ENCODE measurements around the gene SNPH. TPM values are rescaled to one million over a fixed set of nuclear protein-coding genes. Genes with fewer than 3 reads are reported as not detected.
"Not testable (repeated sequence)": the region's sequence is repeated elsewhere in the genome, so short reads cannot be mapped to it uniquely, and the experiment has no call there.

Gene SNPH
- total RNA-seq (ENCODE audit: low replicate concordance), result 0.43 and 0.90 TPM in 2 replicates

- Histone ChIP-seq H3F3A (ENCODE audit: low read depth) (peaks cover 22% of the 10 kb centered on the region), H3K9me3 (ENCODE audit: low read depth) (no peaks in the 10 kb centered on the region), H3K9ac (no peak within 1 kb of the TSS), H3K27ac (no peak within 1 kb of the TSS), H3K4me1 (peaks cover 8% of the 10 kb centered on the region), H3K4me2 (peak within 1 kb of the TSS; percentile 83), H2AFZ (replicated peaks) (peak within 1 kb of the TSS; percentile 90), H3K27me3 (peaks cover 29% of the 10 kb centered on the region), H3K36me3 (no peaks in the 10 kb centered on the region), H3K4me3 (peak within 1 kb of the TSS; percentile 81), H3K79me2 (ENCODE audit: low read depth) (no peaks in the 10 kb centered on the region), H4K20me1 (ENCODE audit: low read depth) (peaks cover 6% of the 10 kb centered on the region)
- Mint-ChIP-seq H3K27ac (no peak within 1 kb of the TSS), H3K9me3 (peaks cover 3% of the 10 kb centered on the region), H3K4me3 (peak within 1 kb of the TSS; percentile 87), H3K27me3 (ENCODE audit: insufficient read depth, low read depth) (peaks cover 15% of the 10 kb centered on the region), H3K36me3 (no peaks in the 10 kb centered on the region), H3K4me1 (peaks cover 11% of the 10 kb centered on the region)
- peak; percentile 40 for TF ChIP-seq EZH2 (IDR thresholded peaks at IDR 0.05)
- TF ChIP-seq EZH2phosphoT487 (IDR thresholded peaks at IDR 0.05), result peak; percentile 27
- TF ChIP-seq, protein P1, sequence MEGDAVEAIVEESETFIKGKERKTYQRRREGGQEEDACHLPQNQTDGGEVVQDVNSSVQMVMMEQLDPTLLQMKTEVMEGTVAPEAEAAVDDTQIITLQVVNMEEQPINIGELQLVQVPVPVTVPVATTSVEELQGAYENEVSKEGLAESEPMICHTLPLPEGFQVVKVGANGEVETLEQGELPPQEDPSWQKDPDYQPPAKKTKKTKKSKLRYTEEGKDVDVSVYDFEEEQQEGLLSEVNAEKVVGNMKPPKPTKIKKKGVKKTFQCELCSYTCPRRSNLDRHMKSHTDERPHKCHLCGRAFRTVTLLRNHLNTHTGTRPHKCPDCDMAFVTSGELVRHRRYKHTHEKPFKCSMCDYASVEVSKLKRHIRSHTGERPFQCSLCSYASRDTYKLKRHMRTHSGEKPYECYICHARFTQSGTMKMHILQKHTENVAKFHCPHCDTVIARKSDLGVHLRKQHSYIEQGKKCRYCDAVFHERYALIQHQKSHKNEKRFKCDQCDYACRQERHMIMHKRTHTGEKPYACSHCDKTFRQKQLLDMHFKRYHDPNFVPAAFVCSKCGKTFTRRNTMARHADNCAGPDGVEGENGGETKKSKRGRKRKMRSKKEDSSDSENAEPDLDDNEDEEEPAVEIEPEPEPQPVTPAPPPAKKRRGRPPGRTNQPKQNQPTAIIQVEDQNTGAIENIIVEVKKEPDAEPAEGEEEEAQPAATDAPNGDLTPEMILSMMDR (IDR thresholded peaks at IDR 0.05), result no peak
- DNase-seq (ENCODE audit: low spot score), result peak; percentile 79
Measured at GRCh38 chr20:1266167-1266973, at the start of gene SNPH. SNPH (plus strand) TSS chr20:1266294; CDS start chr20:1296240, 29,946 bp downstream.

DNA sequence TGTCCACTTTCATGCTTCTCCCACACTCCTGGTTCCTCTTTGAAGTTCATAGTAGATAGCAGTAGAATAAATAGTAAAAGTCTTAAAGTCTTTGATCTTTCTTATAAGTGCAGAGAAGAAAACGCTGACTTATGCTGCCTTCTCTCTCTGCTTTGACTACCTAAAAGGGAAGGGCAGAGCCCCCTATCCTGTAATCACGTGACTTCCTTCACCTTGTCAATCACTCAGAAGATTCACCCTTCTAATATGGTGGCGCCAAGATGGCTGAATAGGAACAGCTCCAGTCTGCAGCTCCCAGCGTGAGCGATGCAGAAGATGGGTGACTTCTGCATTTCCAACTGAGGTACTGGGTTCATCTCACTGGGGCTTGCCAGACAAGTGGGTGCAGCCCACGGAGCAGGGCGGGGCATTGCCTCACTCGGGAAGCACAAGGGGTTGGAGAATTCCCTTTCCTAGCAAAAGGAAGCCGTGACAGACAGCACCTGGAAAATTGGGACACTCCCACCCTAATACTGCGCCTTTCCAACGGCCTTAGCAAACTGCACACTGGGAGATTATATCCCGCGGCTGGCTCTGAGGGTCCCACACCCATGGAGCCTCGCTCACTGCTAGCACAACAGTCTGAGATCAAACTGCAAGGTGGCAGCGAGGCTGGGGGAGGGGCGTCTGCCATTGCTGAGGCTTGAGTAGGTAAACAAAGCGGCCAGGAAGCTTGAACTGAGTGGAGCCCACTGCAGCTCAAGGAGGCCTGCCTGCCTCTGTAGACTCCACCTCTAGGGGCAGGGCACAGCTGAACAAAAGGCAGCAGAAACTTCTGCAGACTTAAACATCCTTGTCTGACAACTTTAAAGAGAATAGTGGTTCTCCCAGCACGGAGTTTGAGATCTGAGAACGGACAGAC, 49.3 kb upstream of the SNPH start:
- not testable (repeated sequence) for H3K27ac Mint-ChIP-seq

DNA sequence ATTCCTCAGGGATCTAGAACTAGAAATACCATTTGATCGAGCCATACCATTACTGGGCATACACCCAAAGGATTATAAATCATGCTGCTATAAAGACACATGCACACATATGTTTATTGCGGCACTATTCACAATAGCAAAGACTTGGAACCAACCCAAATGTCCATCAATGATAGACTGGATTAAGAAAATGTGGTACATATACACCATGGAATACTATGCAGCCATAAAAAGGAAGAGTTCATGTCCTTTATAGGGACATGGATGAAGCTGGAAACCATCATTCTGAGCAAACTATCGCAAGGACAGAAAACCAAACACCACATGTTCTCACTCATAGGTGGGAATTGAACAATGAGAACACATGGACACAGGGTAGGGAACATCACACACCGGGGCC, 43.3 kb upstream of the SNPH start:
- Histone ChIP-seq H3F3A (ENCODE audit: low read depth) (peaks cover 17% of the 10 kb centered on the region), H3K27me3 (peaks cover 38% of the 10 kb centered on the region)
- H3K27ac ChIP-seq; H3K36me3 ChIP-seq; H3K9me3 ChIP-seq (ENCODE audit: low read depth); H4K20me1 ChIP-seq (ENCODE audit: low read depth); H3K9me3 Mint-ChIP-seq; H3K27ac Mint-ChIP-seq; H3K4me1 Mint-ChIP-seq; H3K36me3 Mint-ChIP-seq; H3K9ac ChIP-seq; H3K4me3 Mint-ChIP-seq; H2AFZ ChIP-seq (replicated peaks); H3K4me1 ChIP-seq; H3K79me2 ChIP-seq (ENCODE audit: low read depth); H3K4me3 ChIP-seq; H3K4me2 ChIP-seq; DNase-seq (ENCODE audit: low spot score): not testable (repeated sequence)
- peaks cover 16% of the 10 kb centered on the region for H3K27me3 Mint-ChIP-seq (ENCODE audit: insufficient read depth, low read depth)

More for the DNA sequence above, 49.3 kb upstream of the SNPH start:
- not testable (repeated sequence) for H3K4me3 Mint-ChIP-seq; H3K27ac ChIP-seq; H3K9me3 ChIP-seq (ENCODE audit: low read depth); H3K36me3 ChIP-seq; H3K36me3 Mint-ChIP-seq; H3K4me3 ChIP-seq; H3K9me3 Mint-ChIP-seq; H3F3A ChIP-seq (ENCODE audit: low read depth); H3K4me2 ChIP-seq; H3K4me1 ChIP-seq; DNase-seq (ENCODE audit: low spot score); H2AFZ ChIP-seq (replicated peaks); H3K9ac ChIP-seq; H4K20me1 ChIP-seq (ENCODE audit: low read depth); H3K79me2 ChIP-seq (ENCODE audit: low read depth)
- H3K4me1 Mint-ChIP-seq, result peaks cover 11% of the 10 kb centered on the region
- H3K27me3 Mint-ChIP-seq (ENCODE audit: insufficient read depth, low read depth), result peaks cover 10% of the 10 kb centered on the region
- H3K27me3 ChIP-seq, result peaks cover 27% of the 10 kb centered on the region

DNA sequence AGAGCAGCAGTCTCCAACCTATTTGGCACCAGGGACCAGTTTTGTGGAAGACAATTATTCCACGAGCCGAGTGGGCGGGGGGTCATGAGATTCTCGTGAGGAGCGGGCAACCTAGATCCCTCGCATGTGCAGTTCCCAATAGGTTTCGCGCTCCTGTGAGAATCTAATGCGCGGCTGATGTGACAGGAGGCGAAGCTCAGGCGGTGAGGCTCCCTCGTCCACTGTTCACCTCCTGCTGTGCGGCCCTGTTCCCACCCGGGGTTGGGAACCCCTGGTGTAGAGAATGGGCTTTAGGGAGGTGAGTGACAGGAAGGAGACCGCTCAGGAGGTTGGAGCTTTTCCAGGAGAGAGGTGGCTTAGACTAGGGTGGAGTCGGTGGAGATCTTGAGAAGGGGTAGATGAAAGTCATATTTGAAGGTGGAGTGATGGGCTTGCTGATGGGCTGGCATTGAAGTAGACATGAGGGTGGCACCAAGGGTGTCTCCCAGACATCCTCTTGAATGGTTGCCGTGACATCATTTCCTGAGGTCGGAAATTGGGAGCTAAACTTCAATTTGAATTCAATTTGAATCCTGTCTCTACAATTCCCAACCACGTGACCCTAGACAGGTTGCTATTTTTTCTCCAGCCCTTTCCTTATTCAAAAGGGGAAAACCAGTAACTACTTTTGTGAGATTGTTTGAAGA, 41.7 kb upstream of the SNPH start:
- H3K9ac ChIP-seq, result no peak overlapping the region
- no peaks in the 10 kb centered on the region for H3K9me3 Mint-ChIP-seq
- no peak overlapping the region for H3K27ac ChIP-seq
- H3K4me1 Mint-ChIP-seq, result no peaks in the 10 kb centered on the region
- no peak overlapping the region for H3K4me3 ChIP-seq
- H3K36me3 ChIP-seq, result no peaks in the 10 kb centered on the region
- H3K79me2 ChIP-seq (ENCODE audit: low read depth), result no peaks in the 10 kb centered on the region
- DNase-seq (ENCODE audit: low spot score), result no peak
- H3K36me3 Mint-ChIP-seq, result no peaks in the 10 kb centered on the region
- H3F3A ChIP-seq (ENCODE audit: low read depth), result peaks cover 17% of the 10 kb centered on the region
- no peaks in the 10 kb centered on the region for H4K20me1 ChIP-seq (ENCODE audit: low read depth)
- H3K4me3 Mint-ChIP-seq, result peak overlapping the region; percentile 24
- no peak overlapping the region for H3K4me2 ChIP-seq
- H3K27me3 Mint-ChIP-seq (ENCODE audit: insufficient read depth, low read depth), result peaks cover 14% of the 10 kb centered on the region
- peaks cover 54% of the 10 kb centered on the region for H3K27me3 ChIP-seq
- no peaks in the 10 kb centered on the region for H3K4me1 ChIP-seq
- H2AFZ ChIP-seq (replicated peaks), result no peak overlapping the region
- TF ChIP-seq, protein P1 (IDR thresholded peaks at IDR 0.05), result no peak
- TF ChIP-seq EZH2phosphoT487 (IDR thresholded peaks at IDR 0.05) (no peak), EZH2 (IDR thresholded peaks at IDR 0.05) (no peak)
- H3K27ac Mint-ChIP-seq, result no peak overlapping the region
- H3K9me3 ChIP-seq (ENCODE audit: low read depth), result no peaks in the 10 kb centered on the region

Measured in neural progenitor cell (in vitro differentiated cells).